ENCODE results near the gene TRPM3.

TRPM3 gene

DNA sequence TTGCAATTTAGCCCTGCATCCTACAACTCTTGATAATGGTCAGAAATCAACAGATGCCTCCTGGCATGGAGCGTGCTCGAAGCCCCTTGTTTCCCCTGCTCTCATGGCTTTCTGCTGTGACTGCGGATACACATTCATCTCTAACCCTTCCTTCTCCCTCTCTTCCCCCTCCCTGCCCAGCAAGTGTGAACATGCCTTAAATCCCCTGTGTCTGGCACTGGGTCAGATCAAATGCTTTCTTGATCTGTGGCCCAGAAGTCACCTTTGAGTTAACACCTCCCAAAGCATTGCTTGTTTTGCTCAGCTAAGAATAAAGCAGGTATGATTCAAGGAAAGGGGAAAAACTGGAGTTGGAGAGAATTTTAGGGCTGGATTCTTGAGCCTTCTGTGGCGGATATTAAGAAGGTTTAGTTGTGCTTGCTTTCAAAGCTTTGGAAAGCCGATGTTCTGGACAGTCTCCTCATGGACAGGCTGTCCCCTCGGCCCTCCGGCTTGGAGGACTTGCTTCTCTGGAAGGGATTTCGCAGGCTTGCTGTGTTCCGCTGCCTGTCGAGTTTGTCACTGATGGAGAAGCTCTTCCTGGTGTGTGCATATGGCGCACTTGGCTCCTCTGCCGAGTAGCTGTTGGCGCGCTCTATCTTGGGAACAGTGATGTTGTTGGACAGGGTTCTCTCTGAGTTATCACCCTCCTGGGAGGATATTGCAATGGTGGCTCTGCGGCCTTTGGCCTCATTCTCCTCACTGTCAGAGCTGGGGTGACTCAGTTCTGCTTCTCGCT is 585.7 kb downstream of the TRPM3 start:
- no peak for DNase-seq

DNA sequence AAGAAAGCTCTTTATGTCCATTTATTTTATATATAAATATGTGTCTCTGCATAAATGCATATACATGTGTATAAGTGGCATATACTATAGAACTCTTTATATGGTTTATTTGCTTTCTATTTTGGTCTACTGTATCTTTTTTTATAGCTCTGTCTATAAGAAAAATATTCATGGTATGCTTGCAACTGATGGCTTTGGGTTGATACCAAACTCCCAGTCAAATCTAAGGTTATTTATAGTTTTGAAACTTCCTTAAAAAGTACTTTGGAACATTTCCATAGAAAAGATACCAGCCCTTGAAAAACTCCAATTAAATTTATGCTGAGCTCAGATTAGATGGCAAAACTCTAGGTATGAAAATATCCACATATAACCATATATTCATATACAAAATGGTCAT is 587.0 kb downstream of the TRPM3 start:
- DNase-seq, result no peak

DNA sequence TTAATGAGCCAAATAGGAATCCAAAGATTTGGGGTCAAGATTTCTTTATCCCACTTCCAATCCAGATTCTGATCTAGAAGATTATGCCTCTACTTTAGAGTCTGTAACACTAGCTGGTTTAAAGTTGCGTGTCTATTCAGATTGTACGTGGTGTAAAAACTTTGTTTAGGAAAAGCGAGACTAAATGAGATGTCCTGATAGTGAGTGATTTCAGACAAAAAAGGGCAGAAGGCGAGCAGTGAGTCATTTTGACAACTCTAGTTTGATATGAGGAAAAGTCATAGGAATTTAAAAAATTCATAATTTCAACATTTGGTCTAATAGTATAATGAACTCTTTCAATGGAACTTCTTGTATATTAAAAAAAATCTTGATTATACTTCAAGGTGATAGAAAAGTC is 587.4 kb downstream of the TRPM3 start:
- DNase-seq, result no peak

DNA sequence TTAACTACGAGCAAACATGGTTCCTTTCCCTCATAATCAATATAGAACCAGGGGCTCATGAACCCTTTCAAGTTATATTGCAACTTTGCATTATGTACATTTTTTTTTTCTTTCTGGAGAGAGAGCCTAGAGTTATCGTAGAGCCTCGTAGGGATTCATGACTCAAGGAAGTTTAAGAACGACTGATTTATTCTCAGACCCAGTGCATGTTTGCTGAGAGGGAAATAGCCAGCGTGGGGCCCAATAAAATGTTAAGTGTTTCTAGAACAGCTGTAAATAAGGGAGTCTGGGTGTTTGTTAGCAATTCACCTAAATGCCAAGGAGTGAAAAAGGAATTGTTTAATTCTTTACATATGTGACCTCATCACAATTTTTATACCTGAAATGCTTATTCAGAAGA is 587.9 kb downstream of the TRPM3 start:
- DNase-seq, result no peak

DNA sequence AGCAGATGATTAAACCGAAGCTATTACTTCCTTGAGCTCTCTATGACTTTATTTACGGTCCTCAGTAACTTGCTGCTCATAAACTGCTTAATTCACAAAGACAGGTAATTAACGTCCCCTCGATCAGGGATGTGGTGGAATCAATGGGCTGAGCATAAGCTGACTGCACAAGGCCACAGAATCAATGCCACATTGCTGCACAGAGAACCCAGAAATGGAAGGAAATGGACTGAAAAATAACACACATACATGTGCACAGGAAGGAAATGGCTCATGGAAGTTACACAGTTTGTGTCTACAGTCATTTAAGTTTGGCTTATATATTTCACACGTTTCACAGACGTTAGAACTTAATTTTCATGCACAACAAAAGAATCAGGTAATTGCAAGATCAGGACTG is 588.7 kb downstream of the TRPM3 start:
- no peak for DNase-seq

DNA sequence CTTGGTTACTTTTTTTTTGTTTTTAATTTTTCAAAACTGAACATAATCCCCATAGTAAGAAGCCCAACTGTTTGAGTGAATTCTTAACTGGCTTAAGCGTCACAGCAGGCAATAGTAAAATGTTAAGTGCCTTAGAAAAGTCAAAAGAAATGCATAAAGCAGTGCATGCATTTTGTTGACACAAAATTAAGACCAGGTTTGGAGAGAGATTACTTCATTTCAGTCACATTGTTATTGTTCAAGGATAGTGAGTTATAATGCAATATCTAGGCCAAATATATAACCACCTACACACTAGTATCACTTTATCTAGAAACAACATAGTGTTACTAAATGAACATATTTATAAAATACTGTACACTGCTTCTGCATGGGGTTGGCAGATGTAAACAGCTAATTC is 590.1 kb downstream of the TRPM3 start:
- DNase-seq, result no peak

DNA sequence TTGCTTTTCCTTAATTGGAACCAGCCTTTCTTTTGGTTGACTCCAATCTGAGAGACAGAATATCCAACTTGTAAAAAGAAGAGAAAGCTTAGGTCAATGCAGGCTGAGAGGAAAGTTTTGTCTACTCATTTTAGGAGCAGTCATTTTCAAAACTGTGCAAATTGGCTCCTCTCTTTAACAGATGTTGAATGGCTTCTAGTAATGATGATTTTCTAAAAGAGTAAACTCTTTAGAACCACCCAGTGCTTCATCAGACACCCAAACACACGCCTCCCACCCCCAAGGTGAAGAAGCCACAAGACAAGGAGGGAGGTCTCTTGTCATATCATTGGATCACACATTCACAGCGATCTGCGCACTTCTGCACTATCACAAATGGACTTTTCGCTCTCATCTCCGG is 590.7 kb downstream of the TRPM3 start:
- no peak for DNase-seq

DNA sequence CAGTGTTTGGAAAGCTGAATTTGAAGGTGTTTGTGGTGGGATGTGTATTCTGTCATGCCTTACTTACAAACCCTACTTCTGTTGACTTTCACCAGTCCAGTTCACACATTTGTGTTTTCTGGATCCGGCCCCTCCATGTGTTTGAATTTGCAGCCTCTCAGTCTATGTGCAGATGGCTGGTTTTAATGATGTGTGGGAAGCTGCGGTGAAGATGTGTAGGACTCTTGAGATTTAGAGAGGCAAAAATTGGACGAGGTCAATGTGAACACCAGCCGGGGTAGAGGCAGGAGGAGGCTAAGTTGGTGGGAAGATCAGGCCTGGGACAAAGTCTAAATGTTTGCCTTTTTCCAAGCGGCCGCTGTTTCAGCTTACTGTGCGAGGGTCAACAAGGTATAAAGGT is 591.6 kb downstream of the TRPM3 start:
- no peak for DNase-seq

DNA sequence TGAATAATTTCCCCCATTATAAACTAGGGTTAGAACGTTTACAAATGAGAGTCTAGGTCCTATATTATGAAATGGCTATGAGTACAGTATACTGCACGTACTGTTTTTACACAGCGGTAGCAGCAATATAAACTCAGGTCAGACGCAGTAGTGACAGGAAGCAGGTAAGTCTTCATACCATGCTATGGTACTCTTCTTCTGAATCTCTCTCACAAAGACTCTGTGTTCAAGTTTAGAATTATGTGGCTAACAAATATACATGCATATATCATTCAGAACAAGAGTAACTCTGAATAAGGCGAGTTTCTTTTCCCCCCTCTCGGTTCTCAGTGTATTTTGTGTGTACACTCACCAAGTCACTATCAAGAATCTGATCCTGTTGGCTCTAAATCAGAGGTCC is 592.0 kb downstream of the TRPM3 start:
- DNase-seq, result no peak

DNA sequence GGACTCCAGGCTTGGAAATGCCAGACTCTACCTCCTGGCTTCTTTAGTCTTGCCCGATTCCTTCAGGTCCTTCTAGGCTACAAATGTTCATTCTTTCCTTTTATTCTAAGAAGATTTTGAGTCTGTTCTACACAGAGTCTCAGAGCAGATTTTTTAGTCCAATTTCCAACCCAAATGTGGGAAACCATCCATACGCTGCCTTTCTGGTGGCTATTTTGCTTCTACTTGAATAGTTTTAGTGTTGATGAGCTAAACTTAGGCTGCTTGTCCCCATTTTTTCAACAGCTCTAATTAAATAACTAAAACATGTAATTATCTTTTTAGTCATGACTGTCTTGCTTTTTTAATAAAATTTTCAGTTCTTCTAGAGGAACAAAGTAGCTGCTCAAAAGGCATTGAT is 594.5 kb downstream of the TRPM3 start:
- no peak for DNase-seq

DNA sequence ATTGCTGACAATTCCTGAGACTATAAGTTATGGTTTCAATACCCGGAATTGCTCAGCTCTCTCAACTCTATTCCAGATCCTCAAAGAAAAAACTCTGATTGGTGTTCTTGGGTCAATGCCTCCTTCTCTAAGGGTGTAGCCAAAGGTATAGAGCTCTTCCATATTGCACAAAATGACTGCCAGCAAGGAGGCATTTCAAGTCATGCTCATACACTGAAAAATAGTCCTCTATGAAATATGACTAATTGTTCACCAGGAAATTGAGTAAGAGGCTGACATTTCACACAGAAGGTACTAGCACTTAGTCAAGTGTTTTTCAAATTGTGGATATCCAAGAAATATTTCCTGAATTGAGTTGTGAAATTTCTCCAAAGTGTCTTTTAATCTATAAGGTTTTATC is 595.9 kb downstream of the TRPM3 start:
- no peak for DNase-seq

DNA sequence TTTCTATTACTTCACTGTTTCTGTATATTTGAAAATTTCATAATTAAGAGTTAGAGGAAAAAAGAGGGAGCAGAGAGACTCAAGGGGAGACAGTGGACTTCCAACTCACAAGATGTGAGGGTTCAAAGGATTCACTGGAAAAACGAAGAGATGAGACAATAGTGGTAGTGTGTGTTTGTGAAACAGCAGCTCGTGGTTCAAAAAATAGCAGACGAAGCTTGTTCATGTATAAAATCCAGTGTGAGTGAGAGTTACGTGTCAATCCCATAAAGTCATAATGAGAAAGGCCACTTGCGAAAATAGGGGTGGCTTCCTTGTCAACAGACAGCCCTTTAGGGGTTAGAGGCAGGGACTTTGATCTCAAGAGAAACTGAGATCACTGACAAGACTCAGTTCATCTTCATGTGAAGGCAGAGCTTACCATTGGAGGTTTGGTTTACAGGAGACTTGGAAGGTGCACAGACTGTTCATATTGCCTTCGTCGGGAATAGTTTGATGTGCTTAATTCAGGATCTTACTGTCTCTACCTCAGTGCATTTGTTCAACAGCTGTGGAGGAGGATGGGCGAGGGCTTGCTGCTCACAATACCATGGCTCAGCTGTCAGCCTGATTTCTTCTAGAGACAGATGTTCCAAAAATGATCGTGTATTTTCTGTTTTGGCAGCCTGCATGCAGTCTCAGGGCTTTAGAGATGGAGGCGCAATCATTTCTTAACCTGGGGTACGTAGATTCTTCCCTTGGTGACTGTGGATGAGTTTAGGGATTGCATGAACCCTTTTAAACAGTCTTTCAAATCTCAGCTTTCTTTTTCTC is 601.3 kb downstream of the TRPM3 start:
- peak; percentile 26 to 33 for DNase-seq

DNA sequence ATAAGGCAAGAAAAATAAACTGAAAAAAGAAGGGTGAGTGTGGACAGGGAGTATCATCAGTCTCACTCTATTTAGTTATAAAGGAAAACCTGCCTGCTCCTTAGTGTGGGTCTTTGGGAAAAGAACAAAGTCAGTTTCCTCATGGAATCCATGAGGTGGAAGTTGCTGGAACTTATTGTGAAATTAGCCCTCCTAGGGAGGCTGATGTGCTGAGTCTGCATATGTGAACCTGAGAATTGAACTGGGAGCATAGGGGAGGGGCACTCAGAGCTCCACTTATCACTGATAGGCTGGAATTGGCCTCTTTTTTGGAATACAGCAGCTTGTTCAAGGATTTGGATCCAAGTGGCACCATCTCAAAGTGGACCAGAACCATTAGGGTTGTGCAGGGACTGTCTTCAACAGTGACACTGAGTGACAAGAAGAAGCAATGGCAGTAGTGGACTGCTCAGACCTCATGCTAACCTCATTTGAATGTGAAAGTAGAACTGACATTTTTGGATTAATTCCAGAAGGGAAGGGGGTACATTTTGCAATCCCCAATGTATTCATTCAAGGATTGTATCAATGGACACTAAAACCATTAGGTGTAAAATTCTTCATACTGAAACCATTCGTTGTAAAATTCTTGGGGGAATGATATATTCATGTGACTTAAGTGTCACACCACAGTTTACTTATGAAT is 603.4 kb downstream of the TRPM3 start:
- no peak for DNase-seq

DNA sequence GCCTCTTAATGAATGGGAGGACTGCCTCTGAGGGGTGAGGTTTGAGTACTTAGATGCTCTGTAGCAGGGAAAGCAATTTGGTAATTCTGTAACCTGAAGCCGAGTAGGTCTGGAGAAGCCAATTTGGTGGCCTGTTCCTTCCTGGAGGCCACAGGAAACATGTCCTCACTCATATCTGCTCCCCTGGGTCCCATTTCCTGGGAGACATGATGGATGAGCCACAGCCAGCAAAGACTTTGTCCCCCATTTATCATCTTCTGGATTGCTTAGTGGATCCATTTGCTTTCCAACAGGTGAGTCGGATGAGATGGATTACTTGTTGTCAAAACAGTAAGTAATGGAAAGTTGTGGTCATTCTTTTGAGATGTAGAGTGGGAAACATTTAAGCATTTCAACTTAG is 607.1 kb downstream of the TRPM3 start:
- DNase-seq, result no peak

DNA sequence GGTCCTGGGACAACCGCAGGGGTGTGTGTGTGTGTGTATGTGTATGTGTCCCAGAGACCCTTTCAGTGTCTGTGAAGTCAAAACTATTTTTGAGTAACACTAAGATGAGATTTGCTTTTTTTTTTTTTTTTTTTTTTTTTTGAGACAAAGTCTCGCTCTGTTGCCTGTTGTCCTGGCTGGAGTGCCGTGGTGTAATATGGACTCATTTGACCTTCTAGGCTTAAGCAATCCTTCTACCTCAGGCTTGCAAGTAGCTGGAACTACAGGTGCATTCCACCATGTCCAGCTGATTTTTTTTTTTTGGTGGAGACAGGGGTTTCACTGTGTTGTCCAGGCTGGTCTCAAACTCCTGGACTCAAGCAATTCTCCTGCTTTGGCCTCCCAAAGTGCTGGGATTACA is 609.6 kb downstream of the TRPM3 start:
- no peak for DNase-seq

DNA sequence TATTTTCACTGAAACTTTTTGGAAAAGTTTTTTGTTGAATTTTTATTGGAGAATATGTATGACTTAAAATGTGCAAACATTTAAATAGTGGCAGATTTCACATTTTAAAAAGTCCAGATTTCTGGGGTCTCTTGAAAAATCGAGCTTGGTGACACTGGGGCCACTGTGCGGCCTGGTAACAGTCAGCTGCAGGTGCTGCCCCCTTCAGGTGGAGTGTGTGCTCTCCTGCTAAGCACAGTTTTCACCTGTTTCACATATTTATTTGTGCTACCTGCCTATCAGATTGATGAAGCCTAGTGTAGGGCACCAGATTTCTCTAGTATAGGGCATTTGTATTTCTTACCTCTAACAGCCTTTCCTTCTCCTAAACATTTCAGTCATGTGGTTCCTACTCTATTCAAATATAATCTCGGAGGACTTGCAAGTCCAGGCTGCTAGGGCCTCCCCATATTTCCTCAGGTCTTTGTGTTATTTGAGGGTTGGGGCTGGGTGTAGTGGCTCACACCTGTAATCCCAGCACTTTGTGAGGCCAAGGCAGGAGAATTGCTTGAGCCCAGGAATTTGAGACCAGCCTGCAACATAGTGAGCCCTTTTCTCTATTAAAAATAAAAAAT is 611.2 kb downstream of the TRPM3 start:
- peak; percentile 56 to 60 for DNase-seq

DNA sequence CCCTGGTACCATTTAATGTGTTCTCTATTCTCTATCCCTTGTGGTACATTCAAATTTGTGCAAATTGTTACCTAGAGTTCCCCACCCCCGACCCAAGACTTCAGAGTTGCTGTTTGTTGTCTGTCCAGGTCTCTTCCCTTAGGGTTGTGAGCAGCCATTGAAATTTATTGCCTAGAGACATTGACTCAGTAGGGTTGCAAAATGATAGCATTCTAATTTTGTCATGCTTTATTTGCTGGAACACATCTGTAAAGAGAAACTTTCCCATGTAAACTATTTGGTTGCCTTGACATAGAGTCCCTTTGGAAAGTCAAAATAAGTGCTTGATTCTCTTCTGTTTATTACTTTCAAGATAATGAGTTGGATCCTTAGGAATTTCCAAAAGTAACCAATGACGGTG is 615.3 kb downstream of the TRPM3 start:
- DNase-seq, result no peak

DNA sequence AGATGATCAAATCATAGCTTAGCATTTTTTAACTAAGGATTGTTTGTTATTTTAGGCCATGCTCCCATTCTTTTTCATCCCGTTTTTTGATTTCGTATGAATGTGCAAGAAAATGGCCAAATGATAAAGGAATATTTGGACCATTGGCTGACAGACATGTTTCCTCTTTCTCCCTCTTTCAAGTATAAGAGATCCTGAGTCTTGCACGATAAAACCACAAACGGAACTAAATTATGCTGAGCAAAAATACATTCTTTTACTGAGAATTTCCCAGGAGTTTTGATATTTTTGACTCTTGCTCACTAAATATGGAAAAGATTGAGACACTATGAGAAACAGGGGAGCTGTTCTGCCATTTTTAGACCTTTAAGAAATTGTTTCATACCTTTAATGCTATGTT is 616.6 kb downstream of the TRPM3 start:
- DNase-seq, result no peak

DNA sequence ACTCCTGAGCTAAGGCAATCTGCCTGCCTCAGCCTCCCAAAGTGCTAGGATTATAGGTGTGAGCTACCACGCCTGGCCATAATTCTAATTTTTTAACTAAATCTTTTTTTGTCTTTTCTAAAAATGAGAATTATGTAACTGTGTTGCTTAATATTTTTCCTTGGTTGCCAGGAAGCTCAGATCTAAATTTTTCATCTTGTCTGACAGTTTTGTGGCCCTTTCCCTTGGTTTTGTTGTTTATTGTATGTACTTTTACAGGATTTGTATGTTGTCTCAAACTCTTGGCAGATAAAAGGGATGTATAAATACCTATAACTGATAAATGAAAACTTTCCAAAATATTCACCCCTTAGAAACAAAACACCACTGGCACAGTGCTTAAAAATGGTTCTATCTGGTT is 618.7 kb downstream of the TRPM3 start:
- no peak for DNase-seq

DNA sequence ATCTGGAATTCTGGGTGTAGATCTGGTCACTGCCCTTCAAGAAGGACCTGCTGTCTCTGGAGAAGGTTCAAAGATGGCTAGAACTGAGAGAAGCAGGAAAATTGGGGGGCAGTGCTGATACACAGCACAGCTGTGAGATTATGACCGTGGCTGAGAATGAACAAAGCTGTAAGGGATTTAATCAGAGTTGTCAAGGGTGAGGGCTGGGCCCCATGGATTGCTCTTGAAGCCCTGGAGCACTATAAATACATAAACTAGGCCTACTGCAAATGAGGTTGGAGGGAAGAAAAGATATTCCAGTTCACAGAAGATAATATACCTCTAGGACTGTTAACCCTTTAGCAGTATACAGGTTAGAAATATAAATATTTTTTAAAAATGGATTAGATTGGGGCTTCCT is 620.6 kb downstream of the TRPM3 start:
- no peak for DNase-seq

DNA sequence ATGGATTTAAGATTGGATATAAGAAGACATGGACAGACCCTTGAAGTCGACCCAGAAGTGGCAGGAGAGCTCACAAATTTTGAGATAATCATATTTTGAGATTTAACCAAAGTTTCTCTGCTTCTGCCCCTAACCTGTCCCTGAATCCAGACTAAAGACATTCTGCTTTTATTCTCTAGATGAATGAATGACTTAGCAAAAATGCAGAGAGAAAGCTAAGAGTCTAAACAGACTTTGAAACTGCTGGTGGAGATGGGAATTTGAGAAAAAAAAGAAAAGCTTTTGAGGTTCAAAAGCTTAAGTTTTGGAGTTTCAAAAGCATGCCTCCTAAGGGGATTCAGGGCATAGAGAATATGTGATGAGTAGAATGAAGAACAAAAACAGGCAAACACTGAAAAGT is 621.8 kb downstream of the TRPM3 start:
- no peak for DNase-seq

DNA sequence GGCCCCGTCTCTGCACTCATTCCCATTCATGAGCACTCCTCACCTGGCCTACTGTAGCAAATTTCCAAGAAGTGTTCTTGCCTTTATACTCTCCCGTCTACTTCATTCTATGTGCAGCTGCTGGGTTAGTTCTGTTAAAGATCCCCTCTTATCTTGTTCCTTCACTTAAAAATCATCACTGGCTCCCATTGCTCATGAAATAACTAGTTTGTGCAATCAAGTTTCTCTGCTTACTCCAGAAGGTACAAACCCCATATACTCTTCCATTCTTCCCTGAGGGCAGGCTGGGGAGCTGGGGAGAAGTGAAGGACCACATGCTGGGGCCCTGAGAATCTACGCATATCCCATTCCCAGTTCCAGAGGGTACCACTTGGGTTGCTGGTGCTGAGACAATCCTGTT is 622.6 kb downstream of the TRPM3 start:
- no peak for DNase-seq

DNA sequence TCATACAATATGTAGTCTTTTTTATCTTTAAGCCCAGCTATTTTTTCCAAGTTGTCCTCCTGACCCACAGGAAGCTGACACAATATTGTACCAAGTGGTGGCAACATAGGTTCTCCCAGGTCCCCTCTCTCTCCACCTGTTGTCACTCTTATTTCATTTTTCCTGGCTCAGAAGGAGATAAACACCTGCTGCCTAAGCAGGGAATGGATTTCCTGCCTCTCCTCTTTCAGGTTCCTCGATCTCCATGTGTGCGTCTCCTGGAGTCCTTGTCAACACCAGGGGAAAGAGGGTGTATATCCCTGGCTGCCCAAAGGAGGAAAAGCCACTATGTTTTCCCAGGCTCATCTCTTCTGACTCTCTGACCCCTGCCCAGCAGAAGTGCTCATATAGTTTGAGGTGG is 625.2 kb downstream of the TRPM3 start:
- no peak for DNase-seq

DNA sequence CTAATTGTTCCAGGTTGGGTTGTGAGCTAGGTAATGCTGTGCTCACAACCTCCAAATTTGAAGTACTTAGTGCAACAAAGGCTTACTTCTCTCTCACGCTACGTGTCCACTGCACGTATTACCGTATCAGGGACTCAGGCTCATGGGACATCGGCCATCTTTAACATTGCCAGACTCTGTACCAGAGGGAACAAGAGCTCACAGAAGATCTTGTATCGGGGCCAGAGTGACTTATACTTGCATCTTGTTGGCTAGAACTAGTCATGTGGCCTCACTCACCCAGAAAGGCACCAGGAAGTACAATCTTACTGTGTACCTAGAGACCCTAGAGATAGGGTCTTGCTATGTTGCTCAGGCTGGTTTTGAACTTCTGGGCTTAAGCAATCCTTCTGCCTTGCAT is 625.9 kb downstream of the TRPM3 start:
- no peak for DNase-seq

Measured in activated T-cell treated with anti-CD3 and anti-CD28 coated beads, Interleukin-2, amount 50 U/mL, for 48 hours (primary cell).